ENCODE results near the gene PKNOX1.

Gene PKNOX1

DNA sequence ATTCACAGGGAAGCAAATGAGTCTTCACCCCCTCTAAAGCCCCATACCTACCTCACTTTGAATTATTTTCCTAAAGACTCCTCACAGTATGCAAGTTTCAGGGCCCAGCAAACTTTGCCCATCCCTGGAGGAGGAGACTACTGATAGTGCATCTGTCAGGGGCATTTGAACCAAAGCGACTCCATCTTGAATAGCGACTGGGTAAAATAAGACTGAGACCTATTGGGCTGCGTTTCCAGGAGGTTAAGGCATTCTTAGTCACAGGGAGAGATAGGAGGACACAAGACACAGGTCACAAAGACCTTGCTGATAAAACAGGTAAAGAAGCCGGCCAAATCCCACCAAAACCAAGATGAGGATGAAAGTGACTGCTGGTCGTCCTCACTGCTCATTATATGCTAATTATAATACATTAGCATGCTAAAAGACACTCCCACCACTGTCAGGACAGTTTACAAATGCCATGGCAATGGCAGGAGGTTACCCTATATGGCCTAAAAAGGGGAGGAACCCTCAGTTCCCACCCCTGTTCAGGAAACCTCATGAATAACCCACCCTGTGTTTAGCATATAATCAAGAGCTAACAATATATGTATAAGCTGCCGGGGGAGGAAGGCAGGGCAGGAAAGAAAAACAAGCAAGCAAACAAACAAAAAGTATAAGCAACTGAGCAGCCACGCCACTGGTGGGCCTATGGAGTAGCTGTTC, 3.3 kb upstream of the PKNOX1 start:
- no peaks in the 10 kb centered on the region for H3K36me3 ChIP-seq (ENCODE audit: low read length)
- peaks cover 10% of the 10 kb centered on the region for H3K79me2 ChIP-seq (ENCODE audit: insufficient read depth, low read length)
- no peaks in the 10 kb centered on the region for H4K20me1 ChIP-seq (ENCODE audit: low read depth, low read length)
- H3K27ac ChIP-seq (ENCODE audit: low read depth, low read length): no peak overlapping the region
- H3K9me2 ChIP-seq (replicated peaks; ENCODE audit: insufficient read depth, low read length): no peaks in the 10 kb centered on the region
- H3K27me3 ChIP-seq (ENCODE audit: low read length): no peaks in the 10 kb centered on the region
- H3F3A ChIP-seq (ENCODE audit: insufficient read depth): peaks cover 11% of the 10 kb centered on the region
- no peak overlapping the region for H3K9ac ChIP-seq (ENCODE audit: low read length)
- no peak overlapping the region for H3K4me2 ChIP-seq (ENCODE audit: low read depth, low read length, poor library complexity, severe bottlenecking)
- TF ChIP-seq, protein P1, sequence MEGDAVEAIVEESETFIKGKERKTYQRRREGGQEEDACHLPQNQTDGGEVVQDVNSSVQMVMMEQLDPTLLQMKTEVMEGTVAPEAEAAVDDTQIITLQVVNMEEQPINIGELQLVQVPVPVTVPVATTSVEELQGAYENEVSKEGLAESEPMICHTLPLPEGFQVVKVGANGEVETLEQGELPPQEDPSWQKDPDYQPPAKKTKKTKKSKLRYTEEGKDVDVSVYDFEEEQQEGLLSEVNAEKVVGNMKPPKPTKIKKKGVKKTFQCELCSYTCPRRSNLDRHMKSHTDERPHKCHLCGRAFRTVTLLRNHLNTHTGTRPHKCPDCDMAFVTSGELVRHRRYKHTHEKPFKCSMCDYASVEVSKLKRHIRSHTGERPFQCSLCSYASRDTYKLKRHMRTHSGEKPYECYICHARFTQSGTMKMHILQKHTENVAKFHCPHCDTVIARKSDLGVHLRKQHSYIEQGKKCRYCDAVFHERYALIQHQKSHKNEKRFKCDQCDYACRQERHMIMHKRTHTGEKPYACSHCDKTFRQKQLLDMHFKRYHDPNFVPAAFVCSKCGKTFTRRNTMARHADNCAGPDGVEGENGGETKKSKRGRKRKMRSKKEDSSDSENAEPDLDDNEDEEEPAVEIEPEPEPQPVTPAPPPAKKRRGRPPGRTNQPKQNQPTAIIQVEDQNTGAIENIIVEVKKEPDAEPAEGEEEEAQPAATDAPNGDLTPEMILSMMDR (IDR thresholded peaks at IDR 0.05; ENCODE audit: insufficient read depth, low read length, poor library complexity, severe bottlenecking): no peak
- TF ChIP-seq EZH2phosphoT487 (conservative IDR thresholded peaks at IDR 0.05; ENCODE audit: low read length): no peak
- H3K9me3 ChIP-seq (ENCODE audit: insufficient read depth, low read length): no peaks in the 10 kb centered on the region
- H3K4me3 ChIP-seq (ENCODE audit: insufficient read depth, low read length, poor library complexity, severe bottlenecking): no peak overlapping the region
- H2AFZ ChIP-seq (ENCODE audit: low read depth, low read length, severe bottlenecking): no peak overlapping the region

DNA sequence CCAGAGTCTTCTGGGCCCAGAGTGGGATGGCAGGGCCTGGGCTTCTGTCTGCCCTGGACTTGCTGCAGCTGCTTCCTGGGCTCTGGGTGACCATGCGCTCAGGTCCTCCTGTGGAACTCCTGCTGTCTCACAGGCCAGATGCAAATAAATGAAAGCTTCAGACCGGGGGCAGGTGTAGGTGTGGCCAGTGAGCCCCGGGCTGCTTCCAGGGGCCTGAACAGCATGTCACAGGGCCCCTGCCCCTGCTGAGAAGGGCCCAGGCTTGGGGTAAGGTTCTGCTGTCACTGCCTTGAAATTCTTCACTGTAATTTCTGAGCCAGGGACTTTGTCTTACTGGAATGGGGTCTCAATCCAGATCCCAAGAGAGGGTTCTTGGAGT, 2.5 kb upstream of the PKNOX1 start:
- Histone ChIP-seq H4K20me1 (ENCODE audit: low read depth, low read length) (no peaks in the 10 kb centered on the region), H3K27me3 (ENCODE audit: low read length) (no peaks in the 10 kb centered on the region), H3K27ac (ENCODE audit: low read depth, low read length) (no peak overlapping the region), H3K36me3 (ENCODE audit: low read length) (no peaks in the 10 kb centered on the region), H3K79me2 (ENCODE audit: insufficient read depth, low read length) (peaks cover 17% of the 10 kb centered on the region), H3K4me2 (ENCODE audit: low read depth, low read length, poor library complexity, severe bottlenecking) (no peak overlapping the region), H3K4me3 (ENCODE audit: insufficient read depth, low read length, poor library complexity, severe bottlenecking) (no peak overlapping the region), H3K9me3 (ENCODE audit: insufficient read depth, low read length) (no peaks in the 10 kb centered on the region), H3K9me2 (replicated peaks; ENCODE audit: insufficient read depth, low read length) (no peaks in the 10 kb centered on the region), H3F3A (ENCODE audit: insufficient read depth) (peaks cover 19% of the 10 kb centered on the region), H3K9ac (ENCODE audit: low read length) (no peak overlapping the region), H2AFZ (ENCODE audit: low read depth, low read length, severe bottlenecking) (no peak overlapping the region)
- TF ChIP-seq EZH2phosphoT487 (conservative IDR thresholded peaks at IDR 0.05; ENCODE audit: low read length): no peak
- TF ChIP-seq, protein P1 (IDR thresholded peaks at IDR 0.05; ENCODE audit: insufficient read depth, low read length, poor library complexity, severe bottlenecking): no peak

DNA sequence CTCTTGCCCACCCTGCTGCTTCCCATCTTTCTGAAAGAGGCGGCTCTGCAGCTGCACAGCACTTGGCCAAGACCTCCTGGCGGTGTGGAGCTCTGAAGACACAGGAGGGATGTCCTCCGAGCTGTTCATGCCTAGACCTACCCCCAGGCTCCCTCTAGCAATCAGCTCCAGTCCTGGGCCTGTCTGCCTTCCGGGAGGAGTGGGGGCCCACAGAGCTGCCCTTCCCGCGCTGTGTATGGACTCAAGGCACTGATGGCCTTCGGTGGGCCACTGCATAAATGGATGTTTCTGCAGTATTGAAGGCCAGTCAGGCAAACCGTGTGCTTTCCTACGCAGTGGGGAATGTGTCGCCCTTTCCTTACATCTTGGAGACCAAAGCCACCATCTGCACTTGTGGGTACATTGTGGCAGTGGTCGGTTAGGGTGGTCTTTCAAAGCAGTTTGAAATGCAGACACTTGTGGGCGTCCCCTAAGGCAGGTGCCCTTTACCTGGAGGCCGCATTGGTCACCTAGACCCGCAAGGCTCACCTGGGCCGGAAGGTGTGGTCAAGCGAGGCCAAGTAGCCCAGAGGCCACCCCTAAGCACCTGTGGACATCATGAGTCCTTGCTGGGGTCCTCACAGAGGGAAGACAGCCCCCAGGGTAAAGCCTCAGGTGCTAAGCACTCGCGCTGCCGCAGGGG, 912 bp upstream of the PKNOX1 start:
- Histone ChIP-seq H4K20me1 (ENCODE audit: low read depth, low read length) (no peaks in the 10 kb centered on the region), H3K9ac (ENCODE audit: low read length) (peak overlapping the region; percentile 65), H3F3A (ENCODE audit: insufficient read depth) (peaks cover 19% of the 10 kb centered on the region), H2AFZ (ENCODE audit: low read depth, low read length, severe bottlenecking) (peak overlapping the region; percentile 43), H3K4me3 (ENCODE audit: insufficient read depth, low read length, poor library complexity, severe bottlenecking) (peak overlapping the region; percentile 43), H3K36me3 (ENCODE audit: low read length) (no peaks in the 10 kb centered on the region), H3K27ac (ENCODE audit: low read depth, low read length) (peak overlapping the region; percentile 45; the same call in 1 of the 2 replicates), H3K4me2 (ENCODE audit: low read depth, low read length, poor library complexity, severe bottlenecking) (peak overlapping the region; percentile 46), H3K79me2 (ENCODE audit: insufficient read depth, low read length) (peaks cover 28% of the 10 kb centered on the region), H3K27me3 (ENCODE audit: low read length) (no peaks in the 10 kb centered on the region), H3K9me3 (ENCODE audit: insufficient read depth, low read length) (no peaks in the 10 kb centered on the region), H3K9me2 (replicated peaks; ENCODE audit: insufficient read depth, low read length) (no peaks in the 10 kb centered on the region)
- TF ChIP-seq EZH2phosphoT487 (conservative IDR thresholded peaks at IDR 0.05; ENCODE audit: low read length): no peak
- TF ChIP-seq, protein P1 (IDR thresholded peaks at IDR 0.05; ENCODE audit: insufficient read depth, low read length, poor library complexity, severe bottlenecking): no peak
